H1 (cell line): ENCODE data around the gene ETV7. TPM values are rescaled to one million over a fixed set of nuclear protein-coding genes. Genes with fewer than 3 reads are reported as not detected.

Experiments
- CTCF ChIA-PET: fragments of 300-600 bp; sonication (Branson Sonifier 250); formaldehyde crosslinking; loops from one replicate; lab custom pipeline; 2021; ENCODE audit not compliant: partially characterized antibody; lab: Charles Lee
- POLR2A ChIA-PET: fragments of 300-600 bp; sonication (Branson Sonifier 250); formaldehyde crosslinking; loops from one replicate; lab custom pipeline; 2021; ENCODE audit warnings: inconsistent platforms; ENCODE audit not compliant: partially characterized antibody; lab: Charles Lee
- DNase-seq, 2 experiments: peaks; one replicate each; pipeline versions ENCODE4 v3.0.0 to v3.0.0-alpha.2; 2010 to 2022; ENCODE audit warnings: low spot score in 2 of 2, low read depth in 1 of 2, mixed read lengths in 1 of 2
- FAIRE-seq: peaks from 2 replicates; lab custom pipeline; 2011; peaks lifted over from hg19 to GRCh38; lab: Jason Lieb, UNC
- H2AFZ ChIP-seq: 2 replicates; pipeline ENCODE4 v1.8.1; 2012; ENCODE audit warnings: low read length, inconsistent platforms
- H2AK5ac ChIP-seq: 2 replicates; pipeline ENCODE4 v1.6.1; 2013; ENCODE audit warnings: low read depth, low read length
- H2BK120ac ChIP-seq: replicated peaks from 2 replicates; pipeline ENCODE3; 2013; ENCODE audit warnings: low read depth, low read length, inconsistent platforms
- H2BK12ac ChIP-seq: 2 replicates; pipeline ENCODE4 v1.6.1; 2013; ENCODE audit warnings: low read depth, low read length
- H2BK15ac ChIP-seq: 2 replicates; pipeline ENCODE4 v1.6.1; 2013; ENCODE audit warnings: low read length
- H2BK20ac ChIP-seq: 2 replicates; pipeline ENCODE4 v1.6.1; 2013; ENCODE audit warnings: low read length
- H2BK5ac ChIP-seq: 2 replicates; pipeline ENCODE4 v1.6.1; 2013; ENCODE audit warnings: low read depth, low read length
- H3K14ac ChIP-seq: 2 replicates; pipeline ENCODE4 v1.6.1; 2013; ENCODE audit warnings: inconsistent platforms; ENCODE audit not compliant: insufficient read length
- H3K18ac ChIP-seq: 2 replicates; pipeline ENCODE4 v1.6.1; 2013; ENCODE audit warnings: low read length; ENCODE audit errors: extremely low read depth
- H3K23ac ChIP-seq: 2 replicates; pipeline ENCODE4 v1.6.1; 2013; ENCODE audit warnings: inconsistent platforms; ENCODE audit not compliant: insufficient read length
- H3K23me2 ChIP-seq: 2 replicates; pipeline ENCODE4 v1.6.1; 2013; ENCODE audit warnings: low read depth, low read length
- H3K27ac ChIP-seq: 2 replicates; pipeline ENCODE4 v1.6.1; 2011; ENCODE audit warnings: low read depth, low read length, inconsistent platforms
- H3K27me3 ChIP-seq, 4 experiments: replicated peaks in 1 of 4; 1 replicate in 1 of 4; 2 replicates in 3 of 4; pipeline versions ENCODE4 v1.6.1 to v1.8.1; 2011 to 2013; ENCODE audit warnings: low read length in 3 of 4, mild to moderate bottlenecking in 3 of 4, inconsistent platforms in 2 of 4, mixed read lengths in 2 of 4, moderate library complexity in 1 of 4; ENCODE audit not compliant: control insufficient read depth in 3 of 4, insufficient read depth in 3 of 4; ENCODE audit errors: extremely low read depth in 1 of 4
- H3K36me3 ChIP-seq, 4 experiments: 2 replicates each; pipeline versions ENCODE4 v1.6.1 to v1.8.1; 2011 to 2013; ENCODE audit warnings: mild to moderate bottlenecking in 4 of 4, low read length in 3 of 4, moderate library complexity in 2 of 4, control low read depth in 1 of 4, inconsistent platforms in 1 of 4; ENCODE audit not compliant: insufficient read depth in 4 of 4, control insufficient read depth in 2 of 4
- H3K4ac ChIP-seq: replicated peaks from 2 replicates; pipeline ENCODE3; 2013; ENCODE audit warnings: low read length, low read depth, mixed read lengths, inconsistent platforms; ENCODE audit not compliant: insufficient read length
- H3K4me1 ChIP-seq, 4 experiments: replicated peaks in 1 of 4; 1 replicate in 1 of 4; 2 replicates in 3 of 4; pipeline versions ENCODE4 v1.6.1 to v1.8.1; 2011 to 2013; ENCODE audit warnings: low read length in 3 of 4, inconsistent platforms in 2 of 4, mixed read lengths in 1 of 4; ENCODE audit not compliant: insufficient read depth in 4 of 4, control insufficient read depth in 3 of 4
- H3K4me2 ChIP-seq, 2 experiments: 2 replicates each; pipeline versions ENCODE4 v1.6.1 to v1.8.1; 2011 to 2013; ENCODE audit warnings: low read depth in 2 of 2, low read length in 2 of 2, control low read depth in 1 of 2, inconsistent platforms in 1 of 2, mild to moderate bottlenecking in 1 of 2; ENCODE audit not compliant: insufficient read depth in 1 of 2
- H3K4me3 ChIP-seq, 4 experiments: fragments of 200-600, 300-600 bp in 1 of 4; sonication (generic), shearing (Covaris generic), sonication (Bioruptor Twin) in 1 of 4; 2 replicates each; pipeline versions ENCODE4 v1.5.1 to v1.8.1; 2011 to 2016; ENCODE audit warnings: low read length in 4 of 4, low read depth in 3 of 4, control low read depth in 2 of 4, inconsistent platforms in 2 of 4, mild to moderate bottlenecking in 2 of 4, mixed read lengths in 1 of 4, moderate library complexity in 1 of 4; ENCODE audit not compliant: insufficient read depth in 2 of 4; ENCODE audit errors: extremely low read depth in 1 of 4
- H3K56ac ChIP-seq: replicated peaks from 2 replicates; pipeline ENCODE3; 2013; ENCODE audit warnings: low read depth, mild to moderate bottlenecking, mixed read lengths, low read length, inconsistent platforms; ENCODE audit not compliant: insufficient read length
- H3K79me1 ChIP-seq: 2 replicates; pipeline ENCODE4 v1.6.1; 2013; ENCODE audit warnings: low read depth, low read length, control low read depth
- H3K79me2 ChIP-seq, 2 experiments: 2 replicates each; pipeline versions ENCODE4 v1.6.1 to v1.8.1; 2012 to 2013; ENCODE audit warnings: low read length in 2 of 2, mild to moderate bottlenecking in 2 of 2, inconsistent platforms in 1 of 2; ENCODE audit not compliant: insufficient read depth in 2 of 2, control insufficient read depth in 1 of 2
- H3K9ac ChIP-seq, 4 experiments: replicated peaks in 1 of 4; 1 replicate in 1 of 4; 2 replicates in 3 of 4; pipeline versions ENCODE4 v1.6.1 to v1.8.1; 2011 to 2013; ENCODE audit warnings: low read depth in 3 of 4, low read length in 3 of 4, control low read depth in 2 of 4, mild to moderate bottlenecking in 2 of 4, moderate library complexity in 2 of 4, inconsistent platforms in 1 of 4; ENCODE audit errors: extremely low read depth in 1 of 4
- H3K9me3 ChIP-seq, 2 experiments: 2 replicates each; pipeline versions ENCODE4 v1.6.1 to v1.8.1; 2012 to 2013; ENCODE audit warnings: mild to moderate bottlenecking in 2 of 2, moderate library complexity in 2 of 2, control low read depth in 1 of 2, inconsistent platforms in 1 of 2, low read depth in 1 of 2, low read length in 1 of 2, mixed read lengths in 1 of 2; ENCODE audit not compliant: insufficient read depth in 2 of 2
- H4K20me1 ChIP-seq, 2 experiments: replicated peaks in 1 of 2; 2 replicates each; pipeline versions ENCODE3 to v1.8.1; 2011 to 2013; ENCODE audit warnings: inconsistent platforms in 2 of 2, low read length in 2 of 2, mild to moderate bottlenecking in 1 of 2; ENCODE audit not compliant: insufficient read depth in 2 of 2, control insufficient read depth in 1 of 2
- H4K5ac ChIP-seq: 2 replicates; pipeline ENCODE4 v1.6.1; 2013; ENCODE audit warnings: low read length, low read depth, mixed read lengths, inconsistent platforms; ENCODE audit not compliant: insufficient read length
- H4K8ac ChIP-seq: 2 replicates; pipeline ENCODE4 v1.8.0; 2013; ENCODE audit warnings: mild to moderate bottlenecking, moderate library complexity, low read length, inconsistent platforms; ENCODE audit not compliant: insufficient read depth; ENCODE audit errors: extremely low read depth
- H4K91ac ChIP-seq: replicated peaks from 2 replicates; pipeline ENCODE3; 2013; ENCODE audit warnings: low read length, mixed read lengths, inconsistent platforms; ENCODE audit not compliant: insufficient read length
- KDM1A ChIP-seq: fragments of 200-600, 300-600 bp; sonication (generic); IDR thresholded peaks from 2 replicates; pipeline ENCODE4 v1.7.1; 2016; ENCODE audit warnings: mild to moderate bottlenecking, low read length, borderline replicate concordance
- MAX ChIP-seq: IDR thresholded peaks from 2 replicates; pipeline ENCODE4 v1.6.1; 2012; ENCODE audit warnings: inconsistent platforms
- YY1 ChIP-seq: IDR thresholded peaks from 2 replicates; pipeline ENCODE4 v1.6.1; 2011; ENCODE audit warnings: low read depth, mild to moderate bottlenecking, low read length
- WGBS, 2 experiments: shearing (Covaris generic) in 1 of 2; methylation state at CpG; one replicate each; pipeline versions ENCODE4 v1.1.6 to v1.1.7; 2013 to 2015; ENCODE audit warnings: low lambda C conversion rate in 2 of 2, mixed read lengths in 2 of 2, inconsistent platforms in 1 of 2, low coverage in 1 of 2, missing lambda C conversion rate in 1 of 2; ENCODE audit not compliant: insufficient replicate concordance in 2 of 2, insufficient coverage in 1 of 2, insufficient read length in 1 of 2; ENCODE audit errors: extremely low coverage in 1 of 2, missing lambda C conversion rate in 1 of 2; 5-methylcytosine and 5-hydroxymethylcytosine counted together
- polyA plus RNA-seq, 7 experiments: library from polyadenylated mRNA; depleted of rRNA in 3 of 7; stranded (reverse) in 5 of 7; unstranded in 2 of 7; fragments of >200 nt in 5 of 7; fragments of 200-250 nt in 2 of 7; gene quantifications; 1 replicate in 5 of 7; 2 replicates in 1 of 7; 4 replicates in 1 of 7; pipeline versions ENCODE4 v1.2.1 to v1.2.3, GENCODE V29; 2011 to 2013; ENCODE audit warnings: missing spikeins in 2 of 7, mixed read lengths in 2 of 7
- total RNA-seq: library from RNA; stranded (reverse); fragmentation: NEBNext Ultra II Directional; extraction: Animal tissue kit (Norgen Biotek cat#: 25700); gene quantifications from 2 replicates; pipeline ENCODE4 v1.2.1, GENCODE V29; 2021

ETV7 gene
- total and polyA plus RNA-seq, 2 of the 8 experiments (the other 6 are each of a cell fraction or from before 2014, with no cell fraction given) = 0.54 to 2.4 TPM

GRCh38 chr6:36350082-36350481 is 37.4 kb downstream of the ETV7 start:
- H3K9me3 ChIP-seq = no peaks in the 10 kb centered on the region
- no peak overlapping the region for H3K18ac ChIP-seq
- FAIRE-seq = no peak
- ChIA-PET POLR2A (no interaction called here), CTCF (interaction anchor here (2.7 kb wide), 1 partner anchor 9 kb away, joined by 16 read pairs; no protein-coding TSS in a partner anchor)
- WGBS, 2 experiments = 77% methylated on average over 4 of the region's 4 CpGs; no CpG with 5 or more reads in 1 of the 2 experiments
- no peak overlapping the region for H3K4ac ChIP-seq
- H3K23me2 ChIP-seq = no peaks in the 10 kb centered on the region
- H4K91ac ChIP-seq = no peak overlapping the region
- no peak overlapping the region for H3K4me2 ChIP-seq
- H4K5ac ChIP-seq = no peak overlapping the region
- no peak overlapping the region for H2BK15ac ChIP-seq
- H3K4me1 ChIP-seq = no peaks in the 10 kb centered on the region
- no peaks in the 10 kb centered on the region for H3K79me2 ChIP-seq
- no peaks in the 10 kb centered on the region for H3K36me3 ChIP-seq
- H3K27me3 ChIP-seq = no peaks in the 10 kb centered on the region
- H2BK20ac ChIP-seq = no peak overlapping the region
- H2BK5ac ChIP-seq = no peak overlapping the region
- H3K9ac ChIP-seq = no peak overlapping the region
- H2AK5ac ChIP-seq = no peak overlapping the region
- H2AFZ ChIP-seq = no peak overlapping the region
- H2BK12ac ChIP-seq = no peak overlapping the region
- TF ChIP-seq YY1 (no peak), MAX (no peak), KDM1A (no peak)
- DNase-seq = no peak
- H4K20me1 ChIP-seq = no peaks in the 10 kb centered on the region
- no peak overlapping the region for H3K27ac ChIP-seq
- no peak overlapping the region for H2BK120ac ChIP-seq
- no peak overlapping the region for H3K56ac ChIP-seq
- H3K14ac ChIP-seq = no peak overlapping the region
- no peaks in the 10 kb centered on the region for H3K79me1 ChIP-seq
- H3K23ac ChIP-seq = no peak overlapping the region
- no peak overlapping the region for H3K4me3 ChIP-seq
- H4K8ac ChIP-seq = no peak overlapping the region
